ENCODE results near the gene ADGRG1.

Gene ADGRG1

DNA sequence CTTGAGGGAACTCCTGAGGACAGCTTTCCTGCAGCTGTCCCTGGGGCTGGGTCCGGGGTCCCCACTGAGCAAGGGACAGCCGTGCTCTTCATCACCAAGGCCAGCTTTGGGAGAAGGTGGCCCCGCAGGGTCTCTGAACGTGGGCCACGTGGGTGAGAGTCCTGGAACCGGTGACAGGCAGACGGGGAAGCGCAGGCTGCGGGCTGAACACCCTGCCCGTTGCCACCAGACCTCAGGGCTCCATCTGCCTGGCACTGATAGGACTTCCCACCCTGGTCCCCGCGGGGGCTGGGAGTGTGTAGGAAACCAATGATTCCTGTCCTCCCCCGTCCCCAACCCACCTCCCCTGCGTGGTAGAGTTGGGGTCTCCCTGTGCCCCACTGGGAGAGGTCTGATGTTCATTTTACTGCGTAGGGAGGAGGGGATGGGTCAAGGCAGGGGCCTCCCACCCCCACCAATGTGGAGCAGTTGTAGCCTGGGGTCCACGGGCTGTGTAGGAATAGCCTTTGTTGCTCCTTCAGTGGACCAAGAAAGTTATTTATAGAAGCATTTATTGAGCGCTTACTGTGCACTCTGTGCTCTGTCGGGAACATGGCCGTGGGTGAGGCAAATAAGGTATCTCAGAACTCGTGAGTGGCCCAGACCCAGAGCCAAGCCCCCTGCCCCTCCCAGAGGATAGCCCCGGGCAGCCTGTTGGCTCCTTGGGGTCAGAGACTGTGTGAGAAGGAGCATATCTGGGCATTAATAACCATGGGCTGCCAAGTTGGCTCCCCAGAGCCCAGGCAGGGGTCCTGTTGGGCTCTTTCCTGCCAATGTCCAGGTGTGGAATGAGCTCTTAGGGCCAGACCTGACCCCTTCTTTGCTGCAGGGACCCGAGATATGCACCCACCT, 1.3 kb downstream of the ADGRG1 start:
- TF ChIP-seq, protein P1, sequence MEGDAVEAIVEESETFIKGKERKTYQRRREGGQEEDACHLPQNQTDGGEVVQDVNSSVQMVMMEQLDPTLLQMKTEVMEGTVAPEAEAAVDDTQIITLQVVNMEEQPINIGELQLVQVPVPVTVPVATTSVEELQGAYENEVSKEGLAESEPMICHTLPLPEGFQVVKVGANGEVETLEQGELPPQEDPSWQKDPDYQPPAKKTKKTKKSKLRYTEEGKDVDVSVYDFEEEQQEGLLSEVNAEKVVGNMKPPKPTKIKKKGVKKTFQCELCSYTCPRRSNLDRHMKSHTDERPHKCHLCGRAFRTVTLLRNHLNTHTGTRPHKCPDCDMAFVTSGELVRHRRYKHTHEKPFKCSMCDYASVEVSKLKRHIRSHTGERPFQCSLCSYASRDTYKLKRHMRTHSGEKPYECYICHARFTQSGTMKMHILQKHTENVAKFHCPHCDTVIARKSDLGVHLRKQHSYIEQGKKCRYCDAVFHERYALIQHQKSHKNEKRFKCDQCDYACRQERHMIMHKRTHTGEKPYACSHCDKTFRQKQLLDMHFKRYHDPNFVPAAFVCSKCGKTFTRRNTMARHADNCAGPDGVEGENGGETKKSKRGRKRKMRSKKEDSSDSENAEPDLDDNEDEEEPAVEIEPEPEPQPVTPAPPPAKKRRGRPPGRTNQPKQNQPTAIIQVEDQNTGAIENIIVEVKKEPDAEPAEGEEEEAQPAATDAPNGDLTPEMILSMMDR (IDR thresholded peaks at IDR 0.05; ENCODE audit: low read depth, low read length, missing control alignments): no peak
- H3K4me3 ChIP-seq (ENCODE audit: low read depth, low read length): no peak overlapping the region
- no peak for DNase-seq (ENCODE audit: low read depth)
- in situ Hi-C loops (cut with HindIII; ENCODE audit: low sequenced_read_pairs): no loop called here

DNA sequence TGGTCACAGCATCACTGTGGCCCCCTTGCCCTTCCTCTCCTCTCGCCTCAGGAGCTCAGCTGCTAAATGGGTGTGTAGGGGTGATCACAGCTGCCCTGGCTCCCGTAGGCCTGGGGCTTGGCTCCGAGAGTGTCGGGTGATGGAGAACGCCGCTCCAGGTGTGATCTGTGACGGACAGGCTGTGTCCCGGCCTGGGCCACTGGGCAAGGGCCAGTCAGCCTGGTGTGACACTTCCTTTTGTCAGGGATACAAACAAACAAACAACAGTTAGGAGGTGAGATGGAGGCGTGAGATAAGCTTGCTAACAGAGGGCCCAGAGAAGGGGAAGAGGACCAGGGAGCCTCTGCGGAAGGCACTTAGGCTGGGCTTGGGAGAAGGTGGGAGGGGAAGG, 2.0 kb downstream of the ADGRG1 start:
- no peak for DNase-seq (ENCODE audit: low read depth)
- H3K4me3 ChIP-seq (ENCODE audit: low read depth, low read length): no peak overlapping the region
- in situ Hi-C loops (cut with HindIII; ENCODE audit: low sequenced_read_pairs): no loop called here
- TF ChIP-seq, protein P1 (IDR thresholded peaks at IDR 0.05; ENCODE audit: low read depth, low read length, missing control alignments): no peak

DNA sequence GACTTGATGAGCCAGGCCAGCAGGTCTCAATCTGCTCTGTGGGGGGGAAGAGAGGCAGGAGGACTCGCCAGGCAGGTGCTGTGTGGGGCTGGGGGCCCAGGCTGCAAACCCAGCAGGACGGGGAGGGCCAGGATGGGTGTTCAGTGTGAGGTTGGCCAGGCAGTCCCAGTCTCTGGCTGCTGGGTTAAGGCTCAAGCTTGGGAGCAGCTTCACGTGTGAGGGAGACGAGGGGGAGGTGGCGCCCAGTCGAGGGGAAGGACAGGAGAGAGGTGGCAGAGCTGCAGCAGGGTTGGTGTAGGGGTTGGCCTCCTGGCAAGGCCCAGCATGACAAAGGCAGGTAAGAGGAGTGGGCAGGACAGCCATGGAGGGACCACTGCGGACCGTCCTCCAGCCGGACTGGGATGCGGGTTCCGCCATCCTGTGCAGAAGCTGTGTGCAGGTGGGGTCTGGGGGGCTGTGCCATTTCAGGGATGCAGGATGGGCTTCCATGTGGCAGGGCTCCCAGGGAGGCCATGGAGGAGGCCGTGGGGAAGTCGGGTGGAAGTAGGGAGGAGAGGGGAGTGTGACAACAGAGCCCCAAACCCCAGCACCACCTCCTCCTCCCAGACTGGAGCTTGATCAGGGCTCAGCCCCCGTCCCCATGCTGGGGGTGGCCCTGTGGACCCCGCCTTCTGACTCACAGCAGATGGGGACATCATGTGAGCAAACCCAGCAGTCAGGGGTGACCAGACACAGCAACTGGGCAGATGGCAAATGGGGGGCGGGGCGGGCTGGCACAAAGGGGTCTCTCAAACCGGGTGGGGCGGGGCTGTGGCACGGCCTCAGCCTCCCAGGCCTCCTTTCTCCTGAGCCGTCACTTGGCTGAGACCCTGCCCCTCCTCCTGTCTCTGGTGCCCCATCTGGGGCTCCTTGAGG, 2.8 kb downstream of the ADGRG1 start:
- in situ Hi-C loops (cut with HindIII; ENCODE audit: low sequenced_read_pairs): no loop called here
- no peak overlapping the region for H3K4me3 ChIP-seq (ENCODE audit: low read depth, low read length)
- TF ChIP-seq, protein P1 (IDR thresholded peaks at IDR 0.05; ENCODE audit: low read depth, low read length, missing control alignments): no peak
- no peak for DNase-seq (ENCODE audit: low read depth)

DNA sequence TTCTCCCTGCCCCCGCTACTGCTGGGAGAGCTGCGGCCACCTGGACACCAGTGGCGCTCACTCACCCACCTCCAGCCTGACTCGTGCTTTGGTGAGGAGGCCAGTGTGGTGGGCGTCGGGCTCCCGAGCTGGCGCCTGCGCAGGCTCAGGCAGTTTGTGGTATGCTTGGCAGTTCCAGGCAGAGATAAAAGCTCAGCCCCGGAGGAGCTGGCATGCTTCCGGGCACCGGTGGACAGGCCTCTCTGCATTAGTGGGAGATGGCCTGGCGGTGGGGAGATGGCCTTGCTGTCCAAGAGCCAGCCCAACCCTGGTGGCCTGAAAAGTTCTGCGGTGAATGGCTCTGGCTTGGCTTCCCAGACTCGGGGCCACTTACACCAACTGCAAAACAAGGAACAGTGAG, 4.1 kb downstream of the ADGRG1 start:
- no peak for DNase-seq (ENCODE audit: low read depth)
- in situ Hi-C loops (cut with HindIII; ENCODE audit: low sequenced_read_pairs): no loop called here
- TF ChIP-seq, protein P1 (IDR thresholded peaks at IDR 0.05; ENCODE audit: low read depth, low read length, missing control alignments): no peak
- H3K4me3 ChIP-seq (ENCODE audit: low read depth, low read length): no peak overlapping the region

GRCh38 chr16:57633383-57634064, 5.1 kb downstream of the ADGRG1 start:
- no peak overlapping the region for H3K4me3 ChIP-seq (ENCODE audit: low read depth, low read length)
- in situ Hi-C loops (cut with HindIII; ENCODE audit: low sequenced_read_pairs): no loop called here
- TF ChIP-seq, protein P1 (IDR thresholded peaks at IDR 0.05; ENCODE audit: low read depth, low read length, missing control alignments): no peak
- DNase-seq (ENCODE audit: low read depth): no peak

- H3K4me3 ChIP-seq (ENCODE audit: low read depth, low read length): no peak overlapping the region
- TF ChIP-seq, protein P1 (IDR thresholded peaks at IDR 0.05; ENCODE audit: low read depth, low read length, missing control alignments): no peak
- DNase-seq (ENCODE audit: low read depth): no peak
- in situ Hi-C loops (cut with HindIII; ENCODE audit: low sequenced_read_pairs): no loop called here
These were observed 5.7 kb downstream of the ADGRG1 start for GRCh38 chr16:57634171-57634570.
